Keratinocyte (primary cell): ENCODE results near the gene KAT2B.

Source experiments
- EZH2 ChIP-seq: IDR thresholded peaks from one replicate; pipeline ENCODE4 v1.6.1; 2012; ENCODE audit warnings: inconsistent platforms, mild to moderate bottlenecking, low read length, moderate library complexity
- TF ChIP-seq, protein P1 (sequence below), 3 experiments: IDR thresholded peaks in 1 of 3; conservative IDR thresholded peaks in 1 of 3; optimal IDR thresholded peaks in 1 of 3; 2 replicates in 2 of 3; 3 replicates in 1 of 3; pipeline versions ENCODE3 to v1.5.1; 2011; ENCODE audit warnings: low read length in 3 of 3, mild to moderate bottlenecking in 3 of 3, moderate library complexity in 2 of 3, control low read depth in 1 of 3, inconsistent platforms in 1 of 3; ENCODE audit not compliant: insufficient read depth in 2 of 3; ENCODE audit errors: extremely low read depth in 1 of 3

DNA sequence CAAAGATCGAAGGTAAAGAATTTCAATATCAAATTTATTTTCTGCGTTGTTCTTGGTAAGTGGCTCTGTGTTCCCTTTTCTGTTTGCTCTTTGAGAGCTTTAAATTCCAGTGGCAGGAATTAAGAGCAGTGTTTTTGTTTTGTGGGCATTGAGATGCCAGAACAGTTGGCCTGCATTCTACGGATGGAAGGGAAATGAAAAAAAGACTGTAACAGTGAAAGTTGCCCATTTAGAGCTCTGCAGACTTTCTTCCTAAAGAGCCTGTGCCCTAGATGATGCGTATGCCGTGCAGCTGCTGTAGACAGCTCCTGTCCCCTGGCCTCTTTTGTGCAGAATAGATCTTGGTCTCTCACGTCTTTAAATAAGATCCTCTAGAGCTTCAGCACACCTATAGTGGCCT, 58.8 kb downstream of the KAT2B start:
- TF ChIP-seq, protein P1, sequence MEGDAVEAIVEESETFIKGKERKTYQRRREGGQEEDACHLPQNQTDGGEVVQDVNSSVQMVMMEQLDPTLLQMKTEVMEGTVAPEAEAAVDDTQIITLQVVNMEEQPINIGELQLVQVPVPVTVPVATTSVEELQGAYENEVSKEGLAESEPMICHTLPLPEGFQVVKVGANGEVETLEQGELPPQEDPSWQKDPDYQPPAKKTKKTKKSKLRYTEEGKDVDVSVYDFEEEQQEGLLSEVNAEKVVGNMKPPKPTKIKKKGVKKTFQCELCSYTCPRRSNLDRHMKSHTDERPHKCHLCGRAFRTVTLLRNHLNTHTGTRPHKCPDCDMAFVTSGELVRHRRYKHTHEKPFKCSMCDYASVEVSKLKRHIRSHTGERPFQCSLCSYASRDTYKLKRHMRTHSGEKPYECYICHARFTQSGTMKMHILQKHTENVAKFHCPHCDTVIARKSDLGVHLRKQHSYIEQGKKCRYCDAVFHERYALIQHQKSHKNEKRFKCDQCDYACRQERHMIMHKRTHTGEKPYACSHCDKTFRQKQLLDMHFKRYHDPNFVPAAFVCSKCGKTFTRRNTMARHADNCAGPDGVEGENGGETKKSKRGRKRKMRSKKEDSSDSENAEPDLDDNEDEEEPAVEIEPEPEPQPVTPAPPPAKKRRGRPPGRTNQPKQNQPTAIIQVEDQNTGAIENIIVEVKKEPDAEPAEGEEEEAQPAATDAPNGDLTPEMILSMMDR (optimal IDR thresholded peaks at IDR 0.05 in 1 of 3, IDR thresholded peaks at IDR 0.05 in 1 of 3, conservative IDR thresholded peaks at IDR 0.05 in 1 of 3; ENCODE audit: extremely low read depth in 1 of 3, insufficient read depth in 2 of 3, low read length in 3 of 3): no peak
- TF ChIP-seq EZH2: no peak
